GM13977 (cell line): ENCODE measurements around the gene UNC13B.

Experiments used
- DNase-seq: peaks from one replicate; pipeline ENCODE4 v3.0.0; 2012; ENCODE audit warnings: low spot score
- CTCF ChIP-seq: IDR thresholded peaks from 2 replicates; pipeline ENCODE4 v1.5.1; 2012; ENCODE audit warnings: mild to moderate bottlenecking, control low read depth; ENCODE audit not compliant: insufficient read depth; ENCODE audit errors: extremely low read depth, missing control alignments
- in situ Hi-C: fragments of 300-500 bp; cut with MboI; formaldehyde crosslinking; loops from one replicate; pipeline ENCODE4 v1.12.0; 2022; ENCODE audit warnings: low sequenced_read_pairs, low pct_unique_long_range_greater_than_20kb, mixed read lengths, inconsistent platforms; ENCODE audit not compliant: unreplicated experiment

UNC13B gene

DNA sequence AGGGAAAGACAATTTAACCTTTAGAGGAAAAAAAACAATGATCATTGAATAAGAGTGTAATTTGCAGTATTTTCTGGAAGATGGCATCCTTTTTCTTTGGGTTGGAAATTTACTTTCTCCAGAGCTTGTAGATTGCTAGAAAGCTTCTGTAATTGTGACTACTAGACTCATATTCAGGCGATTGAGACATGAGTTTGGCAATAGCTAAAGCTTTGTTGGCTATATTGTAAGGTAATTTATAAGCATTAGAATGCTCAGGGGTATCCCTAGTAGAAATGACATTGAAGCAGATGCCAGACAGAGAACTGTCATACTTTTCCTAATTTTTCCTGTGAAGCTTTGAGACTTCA is 115.3 kb downstream of the UNC13B start:
- DNase-seq, result no peak
- in situ Hi-C loops, result no loop called here
- TF ChIP-seq CTCF, result no peak

DNA sequence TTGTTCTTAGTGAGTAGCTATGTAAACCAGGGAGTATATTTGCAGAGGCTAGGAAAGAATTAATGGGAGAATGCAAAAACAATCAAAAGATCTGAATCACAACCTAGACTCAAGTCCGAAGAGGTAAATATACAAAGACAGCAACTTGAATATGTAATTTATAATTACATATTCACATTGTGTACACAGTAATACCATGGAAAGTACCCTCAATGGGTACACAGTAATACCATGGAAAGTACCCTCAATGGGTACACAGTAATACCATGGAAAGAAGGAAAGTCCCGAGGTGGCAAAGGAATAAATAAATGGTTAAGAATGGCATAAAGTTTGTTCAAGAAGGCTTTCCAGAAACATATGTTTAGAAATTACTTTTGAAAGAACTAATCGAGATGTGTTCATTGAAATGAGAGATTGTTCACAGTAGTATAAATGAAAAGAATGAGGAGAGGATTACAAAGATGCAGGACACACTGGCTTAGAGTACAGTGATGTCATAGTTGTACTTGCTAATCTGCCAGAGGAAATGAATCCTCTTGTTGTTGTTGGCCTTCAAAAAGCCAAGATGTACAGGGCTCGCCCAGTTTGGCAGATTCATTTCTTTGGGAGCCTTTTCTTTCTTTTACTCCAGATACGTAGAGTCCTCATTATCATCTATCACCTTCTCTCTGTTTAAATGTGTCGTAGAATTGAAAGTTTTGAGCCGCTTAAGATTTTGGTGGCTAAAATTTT is 116.0 kb downstream of the UNC13B start:
- DNase-seq, result no peak
- TF ChIP-seq CTCF, result no peak
- in situ Hi-C loops, result no loop called here

GRCh38 chr9:35279946-35280345 is 118.1 kb downstream of the UNC13B start:
- no peak for TF ChIP-seq CTCF
- DNase-seq, result no peak
- in situ Hi-C loops, result no loop called here

GRCh38 chr9:35280399-35280798 is 118.6 kb downstream of the UNC13B start:
- DNase-seq, result no peak
- in situ Hi-C loops, result no loop called here
- no peak for TF ChIP-seq CTCF

DNA sequence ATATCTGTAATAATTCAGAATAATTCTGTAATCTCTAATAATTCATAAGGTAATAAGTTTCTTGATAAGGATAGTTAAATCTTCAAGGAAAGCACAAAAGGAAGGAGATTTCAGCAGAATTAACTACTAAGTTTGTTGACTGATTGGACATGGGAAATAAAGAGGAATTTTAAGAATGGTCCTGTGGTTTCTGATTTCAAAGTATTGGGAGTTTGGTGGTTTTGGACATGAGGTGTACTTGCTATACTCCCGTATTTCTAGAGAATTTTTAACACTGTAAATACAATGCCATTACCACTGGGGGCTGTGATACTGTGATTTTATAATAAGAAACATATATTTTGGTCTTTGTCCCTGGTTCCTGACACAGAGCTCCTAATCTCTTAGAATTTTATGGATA is 123.9 kb downstream of the UNC13B start:
- TF ChIP-seq CTCF, result no peak
- DNase-seq, result no peak
- in situ Hi-C loops, result no loop called here

DNA sequence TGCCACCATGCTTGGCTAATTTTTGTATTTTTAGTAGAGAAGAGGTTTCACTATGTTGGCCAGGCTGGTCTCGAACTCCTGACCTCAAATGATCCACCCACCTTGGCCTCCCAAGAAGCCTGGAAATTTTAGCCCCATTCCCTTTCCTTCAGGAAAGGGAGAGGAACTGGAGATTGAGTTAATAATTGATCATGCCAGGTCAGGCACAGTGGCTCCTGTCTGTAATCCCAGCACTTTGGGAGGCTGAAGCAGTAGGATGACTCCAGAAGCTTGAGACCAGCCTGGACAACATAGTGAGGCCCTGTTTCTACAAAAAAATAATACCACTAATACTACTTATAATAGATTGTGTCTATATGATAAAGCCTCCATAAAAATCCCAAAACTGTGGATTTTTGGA is 124.6 kb downstream of the UNC13B start:
- no peak for TF ChIP-seq CTCF
- no peak for DNase-seq
- in situ Hi-C loops, result no loop called here
